ENCODE results near the gene DUSP18.
"Not testable (repeated sequence)": the region's sequence is repeated elsewhere in the genome, so short reads cannot be mapped to it uniquely, and the experiment has no call there.

The DUSP18 gene

DNA sequence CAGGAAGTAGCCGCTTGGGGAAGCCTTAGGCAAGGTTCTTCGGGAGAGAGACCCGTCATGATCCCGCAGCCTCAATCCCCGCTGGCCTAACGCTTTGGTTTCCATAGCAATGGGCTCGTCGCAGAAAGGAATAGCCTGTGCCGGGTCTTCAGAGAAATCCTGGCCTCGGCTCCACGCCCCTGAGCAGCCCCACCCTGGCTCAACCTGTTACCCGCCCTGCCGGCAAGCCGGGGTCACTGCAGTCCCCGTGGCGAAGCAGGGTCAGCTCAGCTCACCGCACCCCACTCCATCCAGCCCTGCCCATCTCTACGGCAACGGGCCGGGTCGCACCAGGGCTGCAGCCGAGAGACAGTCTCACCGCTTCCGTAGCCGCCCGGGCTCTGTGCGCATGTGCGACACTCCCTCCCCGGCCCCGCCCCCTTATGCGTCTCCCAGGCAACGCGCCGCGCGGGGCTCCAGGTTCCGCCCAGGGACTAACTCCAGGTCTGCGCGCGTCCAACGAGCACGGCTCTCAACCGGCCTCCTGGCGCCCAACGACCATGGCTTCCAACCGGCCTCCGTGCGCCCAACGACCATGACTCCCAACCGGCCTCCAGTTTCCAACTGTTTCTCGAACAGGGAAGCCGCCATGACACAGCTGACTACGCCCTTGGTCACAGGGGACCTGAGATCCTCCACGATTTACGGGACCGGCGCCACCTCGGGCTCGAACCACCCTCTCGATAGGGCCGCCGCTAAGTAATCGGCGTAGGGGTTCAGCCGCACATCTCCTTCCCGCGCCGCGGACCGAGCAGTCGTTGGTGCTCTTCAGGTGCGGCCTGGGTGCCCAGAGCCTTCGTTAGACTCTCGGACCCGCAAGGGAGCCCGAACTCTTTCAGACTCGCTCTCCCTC, at the start of gene DUSP18:
Gene DUSP18, minus strand, starts transcription at position 382 of the 892 bp plus-strand sequence. CDS start 3,872 bp downstream, outside the sequence.
- peak in 55 of 56 donors; percentile 57 to 96 (median 86) for DNase-seq

DNA sequence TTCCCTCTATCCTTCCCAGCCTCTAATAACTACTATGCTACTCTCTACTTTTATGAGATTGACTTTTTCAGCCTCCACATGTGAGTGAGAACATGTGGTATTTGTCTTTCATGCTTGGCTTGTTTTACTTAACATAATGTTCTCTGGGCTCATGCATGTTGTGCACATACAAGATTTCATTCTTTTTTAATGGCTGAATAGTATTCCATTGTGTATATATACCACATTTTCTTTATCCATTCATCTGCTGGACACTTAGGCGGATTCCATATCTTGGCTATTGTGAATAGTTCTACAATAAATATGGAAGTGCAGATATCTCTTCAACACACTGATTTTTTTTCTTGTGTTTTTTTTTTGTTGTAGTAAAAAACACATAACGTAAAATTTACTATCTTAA, 46.4 kb upstream of the DUSP18 start:
- DNase-seq = no peak

DNA sequence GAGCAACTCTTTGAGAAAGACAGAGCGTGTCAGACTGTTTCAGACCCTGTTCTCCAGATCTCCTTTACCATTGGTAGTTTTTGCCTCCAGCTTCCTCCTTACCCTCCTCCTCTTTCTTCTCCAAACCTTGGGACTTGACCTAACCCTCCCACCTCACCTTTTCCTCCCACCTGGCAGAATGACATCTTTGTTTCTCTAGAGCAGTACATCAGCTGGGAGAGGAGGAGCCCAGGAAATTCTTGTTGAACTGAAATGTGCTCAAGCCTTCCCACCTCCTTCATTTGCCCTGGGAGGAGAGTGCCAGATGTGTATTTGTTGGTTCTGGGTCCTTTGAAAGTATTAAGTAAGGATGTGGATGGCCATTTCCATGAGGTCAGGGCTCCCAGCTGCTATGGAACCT, 44.4 kb upstream of the DUSP18 start:
- DNase-seq = no peak

DNA sequence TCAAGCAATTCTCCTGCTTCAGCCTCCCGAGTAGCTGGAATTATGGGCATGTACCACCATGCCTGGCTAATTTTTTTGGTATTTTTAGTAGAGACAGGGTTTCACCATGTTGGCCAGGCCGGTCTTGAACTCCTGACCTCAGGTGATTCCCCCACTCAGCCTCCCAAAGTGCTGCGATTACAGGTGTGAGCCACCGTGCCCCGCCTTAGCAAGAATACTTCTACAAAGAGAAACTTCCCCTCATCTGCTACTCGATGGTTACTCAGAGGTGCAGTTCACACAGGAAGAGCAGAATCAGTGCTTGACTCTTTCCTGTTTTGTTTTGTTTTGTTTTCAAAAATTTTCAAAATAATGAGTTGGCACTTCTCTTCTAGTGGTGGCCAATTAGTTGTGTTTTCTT, 42.3 kb upstream of the DUSP18 start:
- DNase-seq = not testable (repeated sequence)

DNA sequence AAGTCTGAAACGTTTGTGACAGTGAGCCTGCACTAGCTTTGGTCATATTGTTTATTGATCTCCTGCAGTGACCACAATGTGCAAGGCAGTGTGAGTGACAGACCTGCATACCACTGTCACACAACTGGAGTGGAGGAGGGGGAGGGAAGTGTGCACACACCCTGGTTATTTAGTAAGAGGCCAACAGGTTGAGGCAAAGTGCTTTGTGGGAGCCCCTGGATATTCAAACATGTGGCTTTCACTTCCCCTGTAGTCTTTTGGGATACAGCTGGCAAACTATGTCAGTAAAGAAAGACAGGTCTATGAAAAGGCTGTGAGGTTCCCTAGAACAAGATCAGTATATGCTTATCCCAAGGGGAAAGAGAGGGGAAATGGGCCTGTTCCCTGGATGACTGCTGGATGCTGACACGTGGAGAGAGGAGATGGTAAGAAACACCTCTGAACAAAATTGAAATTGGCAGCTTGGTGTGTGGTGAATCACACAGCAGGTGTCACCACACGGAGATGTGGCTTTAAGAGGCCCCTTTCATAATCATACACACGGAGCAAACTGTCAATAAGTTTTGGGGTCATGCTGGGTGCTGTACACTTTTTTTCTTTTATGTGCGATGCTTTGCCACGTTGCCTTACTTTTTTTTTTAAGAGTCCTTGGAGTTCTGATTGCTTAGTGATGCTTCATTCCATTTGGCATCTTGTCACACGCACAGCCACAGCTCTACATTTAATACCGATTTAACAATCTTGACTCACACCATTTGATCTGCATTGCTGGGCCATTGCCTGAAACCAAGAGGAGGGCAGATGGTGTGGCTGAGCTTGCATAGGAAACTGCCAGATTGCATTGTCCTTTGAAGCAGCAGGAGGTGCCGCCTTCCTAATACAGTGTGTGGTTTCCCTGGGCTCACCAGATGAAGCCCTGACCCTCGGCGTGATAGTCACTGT, 38.3 kb upstream of the DUSP18 start:
- DNase-seq = peak in 8 of 56 donors; percentile 15 to 37 (median 23)

DNA sequence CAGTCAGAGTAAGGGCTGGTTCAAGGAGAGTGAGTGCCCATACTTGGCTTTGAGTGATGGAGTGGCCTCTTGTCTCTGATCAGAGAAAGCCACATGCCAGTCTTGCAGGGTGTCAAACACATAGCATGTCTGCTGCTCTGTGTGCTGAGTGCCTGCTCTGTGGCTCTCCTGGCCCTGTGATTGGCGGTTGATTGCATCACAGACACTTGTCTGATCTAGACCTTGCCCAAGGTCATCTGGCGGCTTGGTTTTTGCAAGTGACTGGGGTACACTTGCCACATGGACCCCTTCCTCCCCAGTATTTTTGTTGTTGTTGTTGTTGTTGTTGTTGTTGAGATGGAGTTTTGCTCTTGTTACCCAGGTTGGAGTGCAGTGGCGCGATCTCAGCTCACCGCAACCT, 37.3 kb upstream of the DUSP18 start:
- DNase-seq = no peak

DNA sequence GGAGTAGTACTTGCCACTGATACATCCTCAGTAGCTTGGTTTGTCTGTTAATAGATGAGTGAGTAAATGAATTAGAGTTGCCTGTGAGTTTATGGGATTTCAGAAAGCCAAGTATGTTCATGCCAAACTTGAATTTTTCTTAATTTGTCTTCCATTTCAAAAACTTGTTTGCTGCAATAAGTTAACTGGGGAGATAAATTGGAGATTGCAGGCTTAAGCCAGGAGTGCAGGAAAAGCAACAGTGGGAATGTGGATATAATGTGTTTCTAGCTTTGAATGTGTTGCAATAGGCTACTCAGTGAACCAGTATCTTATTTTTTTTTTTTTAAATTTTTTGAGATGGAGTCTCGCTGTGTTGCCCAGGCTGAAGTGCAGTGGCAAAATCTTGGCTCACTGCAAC, 35.2 kb upstream of the DUSP18 start:
- no peak for DNase-seq

DNA sequence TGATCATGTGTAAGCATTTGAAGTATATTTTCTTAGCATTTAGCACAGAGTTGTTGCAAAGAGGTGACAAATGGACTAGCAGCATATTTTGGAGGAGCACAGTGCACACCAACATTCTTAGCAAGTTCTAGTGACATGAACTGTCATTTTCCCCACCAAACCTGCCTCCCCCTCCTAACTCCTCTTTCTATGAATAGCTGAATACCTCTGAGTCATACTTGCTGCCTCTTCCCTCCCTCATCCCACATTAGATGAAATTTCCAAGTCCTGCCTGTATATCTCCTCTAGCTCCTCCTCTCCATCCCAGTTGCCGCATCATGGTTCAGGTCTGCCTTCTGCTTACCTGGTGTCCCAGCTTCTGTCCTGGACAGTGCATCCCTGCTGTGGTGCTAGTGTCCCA, 34.2 kb upstream of the DUSP18 start:
- DNase-seq = peak in 17 of 56 donors; percentile 13 to 77 (median 41)

DNA sequence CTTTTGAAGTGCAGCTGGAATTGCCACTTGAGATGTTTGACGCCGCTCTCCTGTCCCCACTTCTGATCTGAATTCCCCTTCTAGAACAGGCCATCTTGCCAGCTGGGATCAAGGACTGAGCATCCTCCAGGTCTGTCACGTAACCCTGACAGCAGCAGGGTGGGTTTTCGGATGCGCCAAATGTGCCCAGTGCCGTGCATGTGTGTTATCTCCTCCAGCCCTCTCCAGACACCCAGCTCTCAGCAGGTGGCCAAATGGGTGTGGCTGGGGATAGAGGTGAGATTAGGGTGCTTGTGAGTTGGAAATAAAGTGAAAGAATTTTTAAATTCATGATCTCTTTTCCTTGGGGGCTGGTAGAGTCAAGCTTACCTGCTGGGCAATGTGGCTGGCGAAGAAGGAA, 30.3 kb upstream of the DUSP18 start:
- no peak for DNase-seq

DNA sequence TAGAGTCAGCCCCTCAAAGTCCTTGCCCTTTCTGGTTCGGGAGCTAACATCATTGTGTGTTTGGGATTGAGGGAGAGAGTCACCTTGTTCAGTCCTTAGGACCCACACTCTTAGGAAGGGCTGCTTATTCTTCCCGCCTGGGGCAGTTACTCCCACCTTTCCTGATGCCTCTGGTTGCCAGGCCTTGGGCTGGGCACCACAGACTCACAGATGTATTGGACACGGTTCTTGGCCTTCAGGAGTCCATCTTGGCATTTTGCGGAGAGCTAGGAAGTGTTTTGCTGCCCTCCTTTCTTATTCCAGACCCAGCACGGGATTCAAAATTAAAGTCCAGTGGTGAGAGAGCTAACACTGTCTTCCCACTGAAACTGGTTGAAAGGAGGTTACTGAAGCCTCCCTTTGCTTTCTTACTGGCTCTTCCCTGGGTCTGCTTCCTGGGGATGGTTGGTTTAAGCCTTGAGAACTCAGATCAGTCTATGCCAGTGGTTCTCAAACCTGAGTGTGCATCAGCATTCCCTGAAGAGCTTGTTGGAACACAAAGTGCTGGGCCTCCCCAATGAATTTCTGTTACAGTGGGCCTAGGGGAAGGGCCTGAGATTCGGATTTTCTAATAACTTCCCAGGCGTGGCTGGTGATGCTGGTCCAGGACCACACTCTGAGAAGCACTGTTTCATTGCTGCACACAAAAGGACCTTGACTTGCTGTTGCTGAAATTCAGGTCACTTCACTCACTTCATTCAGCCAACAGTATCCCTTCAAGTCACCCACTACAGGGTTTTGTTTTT, 28.4 kb upstream of the DUSP18 start:
- peak in 3 of 56 donors; percentile 11 to 25 (median 22) for DNase-seq

DNA sequence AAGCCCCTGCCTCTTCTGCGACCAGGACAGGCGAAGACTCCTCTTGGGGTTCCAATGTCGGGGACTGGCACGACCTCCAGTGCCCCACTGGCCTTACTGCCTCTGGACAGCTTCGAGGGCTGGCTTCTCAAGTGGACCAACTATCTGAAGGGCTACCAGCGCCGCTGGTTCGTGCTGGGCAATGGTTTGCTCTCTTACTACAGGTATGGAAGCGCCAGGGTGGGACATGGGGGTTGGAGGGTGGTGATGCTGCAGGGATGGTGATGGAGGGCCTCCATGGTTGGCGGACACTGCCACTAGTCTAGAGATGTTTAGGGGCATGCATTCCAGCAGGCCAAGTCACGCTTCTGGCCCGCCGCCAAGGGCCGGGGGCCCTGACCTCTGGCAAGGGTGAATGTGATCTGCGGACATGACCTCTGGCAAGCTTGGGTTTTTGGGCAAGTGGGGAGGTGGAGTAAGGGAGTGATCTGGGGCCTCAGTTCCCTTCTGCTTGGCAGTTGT, 27.7 kb upstream of the DUSP18 start:
- peak in 31 of 56 donors; percentile 27 to 63 (median 49) for DNase-seq

DNA sequence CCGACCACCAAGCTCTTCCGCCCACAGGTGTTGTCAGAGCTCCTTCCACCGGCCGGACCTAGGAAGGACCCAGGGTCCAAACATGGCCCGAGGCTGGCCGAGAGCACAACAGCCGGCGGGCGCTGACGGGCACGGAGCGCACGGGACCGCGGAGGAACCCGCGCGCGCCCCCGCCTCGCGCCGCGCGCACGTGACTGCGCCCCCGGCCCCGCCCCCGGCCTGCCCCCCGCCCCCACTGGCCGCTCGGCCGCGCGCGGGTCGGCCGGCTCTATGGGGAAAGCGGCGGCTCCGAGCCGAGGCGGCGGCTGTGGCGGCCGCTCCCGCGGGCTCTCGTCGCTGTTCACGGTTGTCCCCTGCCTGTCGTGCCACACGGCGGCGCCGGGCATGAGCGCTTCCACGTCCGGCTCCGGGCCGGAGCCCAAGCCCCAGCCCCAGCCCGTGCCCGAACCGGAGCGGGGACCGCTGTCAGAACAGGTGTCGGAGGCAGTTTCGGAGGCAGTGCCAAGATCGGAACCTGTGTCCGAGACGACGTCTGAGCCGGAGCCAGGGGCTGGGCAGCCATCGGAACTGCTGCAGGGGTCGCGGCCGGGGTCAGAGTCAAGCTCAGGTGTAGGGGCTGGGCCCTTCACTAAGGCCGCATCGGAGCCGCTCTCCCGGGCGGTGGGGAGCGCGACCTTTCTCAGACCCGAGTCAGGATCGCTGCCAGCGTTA, 27.1 kb upstream of the DUSP18 start, which contains the start of gene OSBP2:
Gene OSBP2, plus strand, starts transcription at position 235 of the 711 bp plus-strand sequence. Its CDS starts 36 bp downstream, at position 271.
- peak in 42 of 56 donors; percentile 24 to 71 (median 49) for DNase-seq

DNA sequence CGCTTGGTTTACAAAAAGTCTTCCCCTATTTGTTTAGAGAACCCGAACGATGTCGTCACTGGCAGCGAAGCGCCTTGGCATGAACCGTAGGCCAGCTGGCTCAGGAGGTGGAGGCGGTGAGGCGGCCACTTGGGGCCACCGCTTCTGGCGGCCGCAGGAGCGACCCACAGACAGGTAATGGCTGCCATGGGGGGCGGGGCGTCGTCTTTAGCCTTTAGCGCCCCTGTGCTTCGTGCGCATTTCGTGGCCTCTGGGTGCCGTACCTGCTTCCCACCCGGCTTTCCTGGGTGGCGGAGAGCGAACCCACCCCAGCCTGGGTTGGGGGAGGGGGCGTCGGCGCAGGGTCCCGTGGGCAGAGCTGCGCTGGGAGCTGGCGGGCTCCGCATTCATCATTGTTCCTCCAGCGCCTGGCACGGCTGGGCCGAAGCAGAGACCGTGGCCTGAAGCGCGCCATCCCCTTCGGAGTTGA, 26.5 kb upstream of the DUSP18 start:
- DNase-seq = peak in 48 of 56 donors; percentile 25 to 75 (median 58)

DNA sequence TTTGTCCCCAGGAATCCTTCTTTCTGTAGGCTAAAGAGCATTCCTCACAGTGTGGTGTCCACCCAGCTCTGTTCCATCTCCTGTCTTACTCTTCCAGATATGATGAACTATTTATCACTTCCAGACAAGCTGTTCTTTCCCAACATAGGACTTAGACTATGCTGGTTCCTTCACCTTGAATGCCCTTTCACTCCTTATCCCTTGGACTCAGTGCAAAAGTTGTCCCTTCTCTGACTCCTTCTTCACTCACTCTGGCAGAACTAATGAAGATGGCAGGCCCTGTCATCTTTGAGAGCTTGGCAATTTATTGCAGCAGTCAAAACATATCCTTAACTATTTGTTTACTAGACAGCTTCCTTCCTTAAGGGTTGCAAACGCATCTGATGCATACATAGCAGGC, 23.5 kb upstream of the DUSP18 start:
- no peak for DNase-seq

DNA sequence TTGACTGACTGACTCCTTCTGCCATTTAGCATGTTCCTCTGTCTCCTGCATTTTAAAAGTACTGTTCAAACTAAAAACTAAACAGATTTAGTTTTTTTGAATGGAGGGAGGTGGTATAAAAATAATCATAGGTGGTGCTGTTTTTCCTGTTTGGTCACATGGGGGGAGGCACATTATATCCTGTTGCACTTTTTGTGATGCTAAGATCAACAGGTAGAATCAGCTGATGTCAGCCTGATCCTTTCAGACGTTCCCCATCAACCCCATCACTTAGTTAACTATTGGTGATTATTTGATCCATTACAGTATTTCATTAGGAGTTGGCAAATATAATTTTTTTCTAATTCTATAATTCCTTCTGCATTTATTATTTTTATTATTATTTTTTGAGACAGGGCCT, 21.9 kb upstream of the DUSP18 start:
- DNase-seq = no peak

DNA sequence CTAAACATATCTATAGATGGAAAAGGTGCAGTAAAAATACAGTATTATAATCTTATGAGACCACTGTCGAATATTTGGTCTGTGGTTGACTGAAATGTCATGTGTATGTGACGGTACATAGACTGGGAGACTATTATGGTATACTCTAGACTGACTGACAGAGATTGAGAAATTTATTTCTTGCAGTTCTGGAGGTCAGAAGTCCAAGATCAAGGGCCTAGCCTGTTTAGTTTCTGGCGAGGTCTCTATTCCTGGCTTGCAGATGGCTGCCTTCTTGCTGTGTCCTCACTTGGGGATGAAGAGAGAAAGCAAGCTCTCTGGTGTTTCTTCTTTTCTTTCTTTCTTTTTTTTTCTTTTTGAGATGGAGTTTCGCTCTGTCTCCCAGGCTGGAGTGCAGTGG, 19.7 kb upstream of the DUSP18 start:
- no peak for DNase-seq

DNA sequence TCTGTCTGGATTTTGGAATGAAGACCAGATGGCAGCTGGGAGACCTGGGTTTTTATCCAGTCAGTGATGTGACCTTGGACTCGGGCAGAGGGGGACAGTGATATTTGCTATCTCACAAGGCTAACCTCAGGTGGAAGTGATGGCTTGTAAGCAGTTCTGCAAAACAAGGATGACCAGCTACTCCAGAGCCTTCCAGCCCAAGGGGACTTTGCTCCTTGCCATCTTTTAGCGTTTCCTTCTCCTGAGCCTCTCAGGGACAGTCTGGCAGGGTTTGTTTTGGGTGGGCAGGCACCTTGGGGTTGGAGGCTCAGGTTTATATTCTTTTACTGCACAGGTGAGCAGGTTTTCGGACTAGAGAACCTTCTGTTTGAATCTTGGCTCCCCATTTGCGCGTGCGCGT, 17.5 kb upstream of the DUSP18 start:
- no peak for DNase-seq

DNA sequence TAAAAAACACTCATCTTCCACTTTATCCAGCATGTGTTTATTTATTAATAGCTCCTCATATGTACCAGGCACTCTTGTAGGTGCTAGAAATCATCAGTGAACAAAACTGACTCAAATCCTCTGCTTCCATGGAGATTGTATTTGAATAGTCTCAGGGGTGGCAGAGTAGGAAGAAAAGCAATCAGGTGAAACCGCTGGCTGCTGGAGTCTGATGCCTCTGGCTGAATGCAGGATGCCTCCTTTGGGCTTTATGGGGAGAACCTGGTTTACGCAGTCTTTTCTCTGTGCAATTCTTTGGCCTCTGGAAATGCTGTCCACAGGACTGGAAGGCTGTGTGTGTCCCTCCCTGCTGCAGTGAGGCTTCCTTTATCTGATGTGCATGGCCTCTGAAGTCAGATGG, 14.2 kb upstream of the DUSP18 start:
- peak in 13 of 56 donors; percentile 9 to 55 (median 25) for DNase-seq

DNA sequence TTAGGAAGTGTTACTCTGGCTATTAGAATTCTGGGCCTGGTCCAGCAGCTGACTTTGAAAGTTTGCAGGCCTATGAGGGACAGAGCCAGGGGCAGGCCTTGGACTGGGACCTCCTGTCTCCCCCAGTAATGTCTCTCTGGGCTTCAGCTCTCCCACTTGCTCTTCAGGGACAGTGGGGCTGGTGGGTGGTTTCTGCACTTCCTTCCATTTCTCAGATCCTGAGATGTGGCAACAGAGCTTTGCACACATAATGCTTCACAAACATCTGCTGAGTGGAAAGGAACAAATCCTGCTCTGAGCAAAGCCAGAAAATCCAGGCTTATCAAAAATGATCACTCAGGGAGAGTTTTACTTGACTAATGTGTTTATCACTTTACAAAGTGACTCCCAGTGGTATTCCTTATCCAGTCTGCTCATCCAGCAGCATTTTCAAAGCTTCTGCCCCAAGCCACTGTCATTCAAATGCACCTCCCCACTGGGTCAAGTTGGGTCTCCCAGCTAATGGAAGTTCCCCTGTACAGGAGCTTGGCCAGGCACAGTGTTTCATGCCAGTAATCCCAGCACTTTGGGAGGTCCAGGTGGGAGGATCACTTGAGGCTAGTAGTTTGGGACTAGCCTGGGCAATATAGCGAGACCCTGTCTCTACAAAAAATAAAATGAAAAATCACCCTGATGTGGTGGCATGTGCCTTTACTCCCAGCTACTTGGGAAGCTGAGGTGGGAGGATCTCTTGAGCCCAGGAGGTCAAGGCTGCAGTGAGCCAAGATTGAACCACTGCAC, 13.5 kb upstream of the DUSP18 start:
- peak in 2 of 56 donors; percentile 19 to 29 for DNase-seq
